Prostate gland (tissue), 2 donors: Measurements from ENCODE around the gene PID1. TPM values are rescaled to one million over a fixed set of nuclear protein-coding genes. Genes with fewer than 3 reads are reported as not detected.

Experiments
- DNase-seq: peaks from one replicate; pipeline ENCODE4 v3.0.0-alpha.2; 2019; ENCODE audit warnings: low spot score
- H3K27ac ChIP-seq, 2 donors: fragments of 200-600 bp; sonication (generic); 2 replicates each; pipeline ENCODE4 v1.5.1; 2017 to 2019
- H3K27me3 ChIP-seq: fragments of 200-600 bp; sonication (generic); replicated peaks from 2 replicates; pipeline ENCODE4 v1.5.1; 2019; ENCODE audit not compliant: insufficient read depth
- H3K36me3 ChIP-seq, 2 donors: fragments of 200-600 bp; sonication (generic); 1 replicate in 1 of 2; 2 replicates in 1 of 2; pipeline versions ENCODE4 v1.5.1 to v1.8.1; 2017 to 2019
- H3K4me1 ChIP-seq: fragments of 200-600 bp; sonication (generic); replicated peaks from 2 replicates; pipeline ENCODE4 v1.5.1; 2019
- H3K4me3 ChIP-seq, 2 donors: fragments of 200-600 bp; sonication (generic); 2 replicates each; pipeline ENCODE4 v1.5.1; 2017 to 2019
- H3K9me3 ChIP-seq: fragments of 200-600 bp; sonication (generic); 2 replicates; pipeline ENCODE4 v1.5.1; 2017
- CTCF ChIP-seq, 4 experiments: fragments of 200-600 bp in 2 of 4; fragments of 450-650 bp in 2 of 4; sonication (generic) in 2 of 4; IDR thresholded peaks; 1 replicate in 3 of 4; 2 replicates in 1 of 4; pipeline ENCODE4 v1.5.1; 2016 to 2019; ENCODE audit warnings: antibody characterized with exemption in 4 of 4, mild to moderate bottlenecking in 2 of 4, moderate library complexity in 2 of 4
- POLR2A ChIP-seq: fragments of 450-650 bp; IDR thresholded peaks from one replicate; pipeline ENCODE4 v1.6.1; 2016; ENCODE audit warnings: antibody characterized with exemption, mild to moderate bottlenecking
- POLR2AphosphoS5 ChIP-seq: sonication (generic); formaldehyde crosslinking; IDR thresholded peaks from one replicate; pipeline ENCODE4 v1.6.1; 2017; ENCODE audit warnings: antibody characterized with exemption
- WGBS: methylation state at CpG from one replicate; pipeline ENCODE4 v1.1.5; 2018; 5-methylcytosine and 5-hydroxymethylcytosine counted together
- intact Hi-C: fragments of 100-400 bp; cut with DNase I; formaldehyde crosslinking; loops from one replicate; pipeline ENCODE4 v1.14.2; 2022
- total RNA-seq, 2 donors: library from RNA; depleted of rRNA; stranded (reverse); fragments of >200 nt; gene quantifications; one replicate each; pipeline ENCODE4 v1.1.0, GENCODE V29; 2016

PID1 gene
- total RNA-seq, 2 donors from 2014 or later = 14.0 to 21.0 TPM

GRCh38 chr2:229129738-229130371 lies 141.2 kb downstream of the PID1 start:
- no peak for DNase-seq
- Histone ChIP-seq H3K36me3 (no peaks in the 10 kb centered on the region), H3K9me3 (no peaks in the 10 kb centered on the region), H3K4me3 (no peak overlapping the region), H3K4me1 (no peaks in the 10 kb centered on the region), H3K27me3 (no peaks in the 10 kb centered on the region), H3K27ac (no peak overlapping the region)
- 29% methylated on average over 12 of the region's 12 CpGs for WGBS
- no peak for TF ChIP-seq CTCF (IDR thresholded peaks at IDR 0.05)
- no peak for TF ChIP-seq POLR2A
- no peak for TF ChIP-seq POLR2AphosphoS5
- intact Hi-C loops = loop anchor here (5.0 to 10.0 kb wide), 2 partner anchors 142 to 455 kb away; partner anchors contain the start of gene PID1

- DNase-seq = no peak
- intact Hi-C loops = no loop called here
- Histone ChIP-seq H3K27me3 (no peaks in the 10 kb centered on the region), H3K9me3 (no peaks in the 10 kb centered on the region), H3K36me3 (no peaks in the 10 kb centered on the region), H3K4me1 (no peaks in the 10 kb centered on the region), H3K27ac (no peak overlapping the region), H3K4me3 (no peak overlapping the region)
- WGBS = 89% methylated on average over 4 of the region's 4 CpGs
- TF ChIP-seq CTCF (IDR thresholded peaks at IDR 0.05) (no peak), POLR2A (no peak), POLR2AphosphoS5 (no peak)
Measured at GRCh38 chr2:229127471-229127870, 143.6 kb downstream of the PID1 start.

GRCh38 chr2:229126066-229126465 lies 145.0 kb downstream of the PID1 start:
- H3K4me3 ChIP-seq = no peak overlapping the region
- 62% methylated on average over 2 of the region's 2 CpGs for WGBS
- no peak overlapping the region for H3K27ac ChIP-seq
- no peak for DNase-seq
- no peaks in the 10 kb centered on the region for H3K27me3 ChIP-seq
- H3K36me3 ChIP-seq = no peaks in the 10 kb centered on the region
- H3K4me1 ChIP-seq = no peaks in the 10 kb centered on the region
- no peak for TF ChIP-seq POLR2AphosphoS5
- TF ChIP-seq CTCF (IDR thresholded peaks at IDR 0.05) = no peak
- no peak for TF ChIP-seq POLR2A
- intact Hi-C loops = no loop called here
- no peaks in the 10 kb centered on the region for H3K9me3 ChIP-seq

GRCh38 chr2:229124136-229124535 lies 147.0 kb downstream of the PID1 start:
- H3K4me1 ChIP-seq = no peaks in the 10 kb centered on the region
- no peaks in the 10 kb centered on the region for H3K27me3 ChIP-seq
- no peak for DNase-seq
- H3K36me3 ChIP-seq = no peaks in the 10 kb centered on the region
- TF ChIP-seq POLR2AphosphoS5 (no peak), CTCF (IDR thresholded peaks at IDR 0.05) (no peak), POLR2A (no peak)
- no peak overlapping the region for H3K27ac ChIP-seq
- no peaks in the 10 kb centered on the region for H3K9me3 ChIP-seq
- intact Hi-C loops = no loop called here
- H3K4me3 ChIP-seq = no peak overlapping the region

GRCh38 chr2:229118927-229119326 lies 152.2 kb downstream of the PID1 start:
- no peaks in the 10 kb centered on the region for H3K27me3 ChIP-seq
- H3K4me3 ChIP-seq = no peak overlapping the region
- no peaks in the 10 kb centered on the region for H3K36me3 ChIP-seq
- intact Hi-C loops = no loop called here
- H3K27ac ChIP-seq = no peak overlapping the region
- DNase-seq = no peak
- TF ChIP-seq CTCF (IDR thresholded peaks at IDR 0.05) (no peak), POLR2A (no peak), POLR2AphosphoS5 (no peak)
- H3K9me3 ChIP-seq = no peaks in the 10 kb centered on the region
- no peaks in the 10 kb centered on the region for H3K4me1 ChIP-seq
